H1 (cell line): Measurements from ENCODE around the gene NSUN4. TPM values are rescaled to one million over a fixed set of nuclear protein-coding genes. Genes with fewer than 3 reads are reported as not detected.

Experiments
- CTCF ChIA-PET: fragments of 300-600 bp; sonication (Branson Sonifier 250); formaldehyde crosslinking; loops from one replicate; lab custom pipeline; 2021; ENCODE audit not compliant: partially characterized antibody; lab: Charles Lee
- POLR2A ChIA-PET: fragments of 300-600 bp; sonication (Branson Sonifier 250); formaldehyde crosslinking; loops from one replicate; lab custom pipeline; 2021; ENCODE audit warnings: inconsistent platforms; ENCODE audit not compliant: partially characterized antibody; lab: Charles Lee
- DNase-seq, 2 experiments: peaks; one replicate each; pipeline versions ENCODE4 v3.0.0 to v3.0.0-alpha.2; 2010 to 2022; ENCODE audit warnings: low spot score in 2 of 2, low read depth in 1 of 2, mixed read lengths in 1 of 2
- FAIRE-seq: peaks from 2 replicates; lab custom pipeline; 2011; peaks lifted over from hg19 to GRCh38; lab: Jason Lieb, UNC
- H2AFZ ChIP-seq: 2 replicates; pipeline ENCODE4 v1.8.1; 2012; ENCODE audit warnings: low read length, inconsistent platforms
- H2AK5ac ChIP-seq: 2 replicates; pipeline ENCODE4 v1.6.1; 2013; ENCODE audit warnings: low read depth, low read length
- H2BK120ac ChIP-seq: replicated peaks from 2 replicates; pipeline ENCODE3; 2013; ENCODE audit warnings: low read depth, low read length, inconsistent platforms
- H2BK12ac ChIP-seq: 2 replicates; pipeline ENCODE4 v1.6.1; 2013; ENCODE audit warnings: low read depth, low read length
- H2BK15ac ChIP-seq: 2 replicates; pipeline ENCODE4 v1.6.1; 2013; ENCODE audit warnings: low read length
- H2BK20ac ChIP-seq: 2 replicates; pipeline ENCODE4 v1.6.1; 2013; ENCODE audit warnings: low read length
- H2BK5ac ChIP-seq: 2 replicates; pipeline ENCODE4 v1.6.1; 2013; ENCODE audit warnings: low read depth, low read length
- H3K14ac ChIP-seq: 2 replicates; pipeline ENCODE4 v1.6.1; 2013; ENCODE audit warnings: inconsistent platforms; ENCODE audit not compliant: insufficient read length
- H3K18ac ChIP-seq: 2 replicates; pipeline ENCODE4 v1.6.1; 2013; ENCODE audit warnings: low read length; ENCODE audit errors: extremely low read depth
- H3K23ac ChIP-seq: 2 replicates; pipeline ENCODE4 v1.6.1; 2013; ENCODE audit warnings: inconsistent platforms; ENCODE audit not compliant: insufficient read length
- H3K23me2 ChIP-seq: 2 replicates; pipeline ENCODE4 v1.6.1; 2013; ENCODE audit warnings: low read depth, low read length
- H3K27ac ChIP-seq: 2 replicates; pipeline ENCODE4 v1.6.1; 2011; ENCODE audit warnings: low read depth, low read length, inconsistent platforms
- H3K27me3 ChIP-seq, 4 experiments: replicated peaks in 1 of 4; 1 replicate in 1 of 4; 2 replicates in 3 of 4; pipeline versions ENCODE4 v1.6.1 to v1.8.1; 2011 to 2013; ENCODE audit warnings: low read length in 3 of 4, mild to moderate bottlenecking in 3 of 4, inconsistent platforms in 2 of 4, mixed read lengths in 2 of 4, moderate library complexity in 1 of 4; ENCODE audit not compliant: control insufficient read depth in 3 of 4, insufficient read depth in 3 of 4; ENCODE audit errors: extremely low read depth in 1 of 4
- H3K36me3 ChIP-seq, 4 experiments: 2 replicates each; pipeline versions ENCODE4 v1.6.1 to v1.8.1; 2011 to 2013; ENCODE audit warnings: mild to moderate bottlenecking in 4 of 4, low read length in 3 of 4, moderate library complexity in 2 of 4, control low read depth in 1 of 4, inconsistent platforms in 1 of 4; ENCODE audit not compliant: insufficient read depth in 4 of 4, control insufficient read depth in 2 of 4
- H3K4ac ChIP-seq: replicated peaks from 2 replicates; pipeline ENCODE3; 2013; ENCODE audit warnings: low read length, low read depth, mixed read lengths, inconsistent platforms; ENCODE audit not compliant: insufficient read length
- H3K4me1 ChIP-seq, 4 experiments: replicated peaks in 1 of 4; 1 replicate in 1 of 4; 2 replicates in 3 of 4; pipeline versions ENCODE4 v1.6.1 to v1.8.1; 2011 to 2013; ENCODE audit warnings: low read length in 3 of 4, inconsistent platforms in 2 of 4, mixed read lengths in 1 of 4; ENCODE audit not compliant: insufficient read depth in 4 of 4, control insufficient read depth in 3 of 4
- H3K4me2 ChIP-seq, 2 experiments: 2 replicates each; pipeline versions ENCODE4 v1.6.1 to v1.8.1; 2011 to 2013; ENCODE audit warnings: low read depth in 2 of 2, low read length in 2 of 2, control low read depth in 1 of 2, inconsistent platforms in 1 of 2, mild to moderate bottlenecking in 1 of 2; ENCODE audit not compliant: insufficient read depth in 1 of 2
- H3K4me3 ChIP-seq, 4 experiments: fragments of 200-600, 300-600 bp in 1 of 4; sonication (generic), shearing (Covaris generic), sonication (Bioruptor Twin) in 1 of 4; 2 replicates each; pipeline versions ENCODE4 v1.5.1 to v1.8.1; 2011 to 2016; ENCODE audit warnings: low read length in 4 of 4, low read depth in 3 of 4, control low read depth in 2 of 4, inconsistent platforms in 2 of 4, mild to moderate bottlenecking in 2 of 4, mixed read lengths in 1 of 4, moderate library complexity in 1 of 4; ENCODE audit not compliant: insufficient read depth in 2 of 4; ENCODE audit errors: extremely low read depth in 1 of 4
- H3K56ac ChIP-seq: replicated peaks from 2 replicates; pipeline ENCODE3; 2013; ENCODE audit warnings: low read depth, mild to moderate bottlenecking, mixed read lengths, low read length, inconsistent platforms; ENCODE audit not compliant: insufficient read length
- H3K79me1 ChIP-seq: 2 replicates; pipeline ENCODE4 v1.6.1; 2013; ENCODE audit warnings: low read depth, low read length, control low read depth
- H3K79me2 ChIP-seq, 2 experiments: 2 replicates each; pipeline versions ENCODE4 v1.6.1 to v1.8.1; 2012 to 2013; ENCODE audit warnings: low read length in 2 of 2, mild to moderate bottlenecking in 2 of 2, inconsistent platforms in 1 of 2; ENCODE audit not compliant: insufficient read depth in 2 of 2, control insufficient read depth in 1 of 2
- H3K9ac ChIP-seq, 4 experiments: replicated peaks in 1 of 4; 1 replicate in 1 of 4; 2 replicates in 3 of 4; pipeline versions ENCODE4 v1.6.1 to v1.8.1; 2011 to 2013; ENCODE audit warnings: low read depth in 3 of 4, low read length in 3 of 4, control low read depth in 2 of 4, mild to moderate bottlenecking in 2 of 4, moderate library complexity in 2 of 4, inconsistent platforms in 1 of 4; ENCODE audit errors: extremely low read depth in 1 of 4
- H3K9me3 ChIP-seq, 2 experiments: 2 replicates each; pipeline versions ENCODE4 v1.6.1 to v1.8.1; 2012 to 2013; ENCODE audit warnings: mild to moderate bottlenecking in 2 of 2, moderate library complexity in 2 of 2, control low read depth in 1 of 2, inconsistent platforms in 1 of 2, low read depth in 1 of 2, low read length in 1 of 2, mixed read lengths in 1 of 2; ENCODE audit not compliant: insufficient read depth in 2 of 2
- H4K20me1 ChIP-seq, 2 experiments: replicated peaks in 1 of 2; 2 replicates each; pipeline versions ENCODE3 to v1.8.1; 2011 to 2013; ENCODE audit warnings: inconsistent platforms in 2 of 2, low read length in 2 of 2, mild to moderate bottlenecking in 1 of 2; ENCODE audit not compliant: insufficient read depth in 2 of 2, control insufficient read depth in 1 of 2
- H4K5ac ChIP-seq: 2 replicates; pipeline ENCODE4 v1.6.1; 2013; ENCODE audit warnings: low read length, low read depth, mixed read lengths, inconsistent platforms; ENCODE audit not compliant: insufficient read length
- H4K8ac ChIP-seq: 2 replicates; pipeline ENCODE4 v1.8.0; 2013; ENCODE audit warnings: mild to moderate bottlenecking, moderate library complexity, low read length, inconsistent platforms; ENCODE audit not compliant: insufficient read depth; ENCODE audit errors: extremely low read depth
- H4K91ac ChIP-seq: replicated peaks from 2 replicates; pipeline ENCODE3; 2013; ENCODE audit warnings: low read length, mixed read lengths, inconsistent platforms; ENCODE audit not compliant: insufficient read length
- ATF3 ChIP-seq: IDR thresholded peaks from 2 replicates; pipeline ENCODE4 v1.6.1; 2011; ENCODE audit warnings: low read depth, mild to moderate bottlenecking, low read length; ENCODE audit not compliant: insufficient read depth
- KDM1A ChIP-seq: fragments of 200-600, 300-600 bp; sonication (generic); IDR thresholded peaks from 2 replicates; pipeline ENCODE4 v1.7.1; 2016; ENCODE audit warnings: mild to moderate bottlenecking, low read length, borderline replicate concordance
- MAFK ChIP-seq: IDR thresholded peaks from 2 replicates; pipeline ENCODE4 v1.6.1; 2012; ENCODE audit warnings: low read depth, mild to moderate bottlenecking, improper control_type of control experiment, low read length
- MAX ChIP-seq: IDR thresholded peaks from 2 replicates; pipeline ENCODE4 v1.6.1; 2012; ENCODE audit warnings: inconsistent platforms
- RAD21 ChIP-seq, 2 experiments: IDR thresholded peaks in 1 of 2; conservative IDR thresholded peaks in 1 of 2; 2 replicates each; pipeline ENCODE4 v1.6.1; 2011; ENCODE audit warnings: low read depth in 2 of 2, low read length in 2 of 2, improper control_type of control experiment in 1 of 2, inconsistent platforms in 1 of 2, mild to moderate bottlenecking in 1 of 2, moderate library complexity in 1 of 2
- ZNF274 ChIP-seq: IDR thresholded peaks from 2 replicates; pipeline ENCODE4 v1.7.0; 2012; ENCODE audit warnings: low read length, borderline replicate concordance; ENCODE audit errors: extremely low read depth
- whole genome bisulfite sequencing, 2 experiments: shearing (Covaris generic) in 1 of 2; methylation state at CpG; one replicate each; pipeline versions ENCODE4 v1.1.6 to v1.1.7; 2013 to 2015; ENCODE audit warnings: low lambda C conversion rate in 2 of 2, mixed read lengths in 2 of 2, inconsistent platforms in 1 of 2, low coverage in 1 of 2, missing lambda C conversion rate in 1 of 2; ENCODE audit not compliant: insufficient replicate concordance in 2 of 2, insufficient coverage in 1 of 2, insufficient read length in 1 of 2; ENCODE audit errors: extremely low coverage in 1 of 2, missing lambda C conversion rate in 1 of 2; 5-methylcytosine and 5-hydroxymethylcytosine counted together
- polyA plus RNA-seq, 7 experiments: library from polyadenylated mRNA; depleted of rRNA in 3 of 7; stranded (reverse) in 5 of 7; unstranded in 2 of 7; fragments of >200 nt in 5 of 7; fragments of 200-250 nt in 2 of 7; gene quantifications; 1 replicate in 5 of 7; 2 replicates in 1 of 7; 4 replicates in 1 of 7; pipeline versions ENCODE4 v1.2.1 to v1.2.3, GENCODE V29; 2011 to 2013; ENCODE audit warnings: missing spikeins in 2 of 7, mixed read lengths in 2 of 7
- total RNA-seq: library from RNA; stranded (reverse); fragmentation: NEBNext Ultra II Directional; extraction: Animal tissue kit (Norgen Biotek cat#: 25700); gene quantifications from 2 replicates; pipeline ENCODE4 v1.2.1, GENCODE V29; 2021
- TF ChIP-seq, protein P1 (sequence below), 3 experiments: IDR thresholded peaks; 1 replicate in 2 of 3; 2 replicates in 1 of 3; pipeline versions ENCODE4 v1.5.1 to v1.6.1; 2011; ENCODE audit warnings: low read length in 3 of 3, mild to moderate bottlenecking in 3 of 3, inconsistent platforms in 2 of 3, low read depth in 1 of 3, moderate library complexity in 1 of 3; ENCODE audit not compliant: insufficient read depth in 1 of 3; ENCODE audit errors: control extremely low read depth in 1 of 3

NSUN4 gene
- total and polyA plus RNA-seq, 2 of the 8 experiments (the other 6 are each of a cell fraction or from before 2014, with no cell fraction given): 9.7 to 15.7 TPM

DNA sequence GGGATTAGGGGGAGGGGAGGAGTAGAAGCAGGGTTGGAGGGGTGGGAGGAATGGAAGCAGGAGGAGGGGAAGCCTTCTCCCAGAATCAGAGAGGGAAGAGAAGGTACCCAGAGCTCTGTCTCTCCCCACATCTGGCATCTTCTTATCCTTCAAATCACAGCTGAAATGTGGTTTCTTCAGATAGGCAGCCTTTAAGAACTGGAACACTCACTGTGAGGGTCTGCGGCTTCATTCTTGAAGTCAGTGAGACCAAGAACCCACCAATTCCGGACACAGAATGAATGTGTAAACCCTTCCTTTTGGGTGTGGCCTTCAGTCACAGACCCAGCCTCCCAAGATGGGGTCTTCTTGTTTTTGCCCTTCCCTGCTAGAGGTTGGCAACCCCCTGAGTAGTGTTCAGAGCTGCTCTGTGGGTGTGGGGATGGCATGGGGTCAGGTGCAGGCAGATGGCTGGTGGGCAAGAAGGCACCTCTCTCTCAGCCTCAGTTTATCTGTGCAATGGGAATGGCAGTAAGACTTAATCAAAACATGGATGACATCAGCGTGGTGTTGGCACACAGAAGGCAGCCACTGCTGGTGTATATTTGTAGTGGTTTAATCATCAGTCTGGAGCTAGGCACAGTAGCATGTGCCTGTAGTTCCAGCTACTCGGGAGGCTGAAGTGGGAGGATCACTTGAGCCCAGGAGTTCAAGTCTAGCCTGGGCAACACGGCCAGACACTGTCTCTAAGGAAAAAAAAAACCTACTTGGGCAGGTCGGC, 60.7 kb downstream of the NSUN4 start:
- Histone ChIP-seq H4K5ac (no peak overlapping the region), H3K23me2 (no peaks in the 10 kb centered on the region), H3K27ac (no peak overlapping the region), H2AFZ (no peak overlapping the region), H2AK5ac (no peak overlapping the region), H3K18ac (peak overlapping the region; percentile 55), H4K8ac (no peak overlapping the region), H3K4me1 (peaks cover 9 to 18% (median 13%) of the 10 kb centered on the region in 4 experiments), H3K14ac (no peak overlapping the region), H3K9me3 (no peaks in the 10 kb centered on the region), H3K4ac (no peak overlapping the region), H3K56ac (no peak overlapping the region), H3K4me2 (peak overlapping the region; percentile 44 to 55; a peak in 3 of 4 replicates), H3K27me3 (no peaks in the 10 kb centered on the region), H2BK20ac (0 out of 2 replicates have a peak overlapping the region, but pooled peaks have one; percentile 86), H2BK12ac (peak overlapping the region; percentile 75), H4K20me1 (peaks cover 1 to 4% of the 10 kb centered on the region in 2 experiments), H2BK15ac (peak overlapping the region; percentile 95; the same call in 1 of the 2 replicates), H2BK120ac (no peak overlapping the region), H3K79me1 (no peaks in the 10 kb centered on the region; the same call in 1 of the 2 replicates), H2BK5ac (peak overlapping the region; percentile 40; the same call in 1 of the 2 replicates), H3K36me3 (peaks cover 0 to 3% (median 0%) of the 10 kb centered on the region in 4 experiments; a peak in 1 of 8 replicates), H4K91ac (peak overlapping the region; percentile 52), H3K4me3 (no peak overlapping the region), H3K79me2 (peaks cover 0 to 22% of the 10 kb centered on the region in 2 experiments; a peak in 2 of 4 replicates), H3K9ac (no peak overlapping the region), H3K23ac (no peak overlapping the region)
- 84% methylated on average over 6 of the region's 6 CpGs; no CpG with 5 or more reads in 1 of the 2 experiments for WGBS, 2 experiments
- FAIRE-seq: no peak
- POLR2A ChIA-PET: interaction anchor here (0.9 to 3.4 kb wide), 6 partner anchors 10 to 41 kb away, joined by 3 to 17 read pairs (median 4); no protein-coding TSS in a partner anchor
- no peak for DNase-seq
- CTCF ChIA-PET: interaction anchor here (0.6 to 25.3 kb wide), 9 partner anchors 10 to 877 kb away, joined by 3 to 513 read pairs (median 6); no protein-coding TSS in a partner anchor
- no peak for TF ChIP-seq ATF3
- TF ChIP-seq ZNF274: no peak
- no peak for TF ChIP-seq MAX
- no peak for TF ChIP-seq KDM1A
- TF ChIP-seq, protein P1, sequence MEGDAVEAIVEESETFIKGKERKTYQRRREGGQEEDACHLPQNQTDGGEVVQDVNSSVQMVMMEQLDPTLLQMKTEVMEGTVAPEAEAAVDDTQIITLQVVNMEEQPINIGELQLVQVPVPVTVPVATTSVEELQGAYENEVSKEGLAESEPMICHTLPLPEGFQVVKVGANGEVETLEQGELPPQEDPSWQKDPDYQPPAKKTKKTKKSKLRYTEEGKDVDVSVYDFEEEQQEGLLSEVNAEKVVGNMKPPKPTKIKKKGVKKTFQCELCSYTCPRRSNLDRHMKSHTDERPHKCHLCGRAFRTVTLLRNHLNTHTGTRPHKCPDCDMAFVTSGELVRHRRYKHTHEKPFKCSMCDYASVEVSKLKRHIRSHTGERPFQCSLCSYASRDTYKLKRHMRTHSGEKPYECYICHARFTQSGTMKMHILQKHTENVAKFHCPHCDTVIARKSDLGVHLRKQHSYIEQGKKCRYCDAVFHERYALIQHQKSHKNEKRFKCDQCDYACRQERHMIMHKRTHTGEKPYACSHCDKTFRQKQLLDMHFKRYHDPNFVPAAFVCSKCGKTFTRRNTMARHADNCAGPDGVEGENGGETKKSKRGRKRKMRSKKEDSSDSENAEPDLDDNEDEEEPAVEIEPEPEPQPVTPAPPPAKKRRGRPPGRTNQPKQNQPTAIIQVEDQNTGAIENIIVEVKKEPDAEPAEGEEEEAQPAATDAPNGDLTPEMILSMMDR (IDR thresholded peaks at IDR 0.05; ENCODE audit: control extremely low read depth in 1 of 3, insufficient read depth in 1 of 3, low read depth in 1 of 3, low read length in 3 of 3): no peak
- TF ChIP-seq RAD21 (IDR thresholded peaks at IDR 0.05 in 1 of 2, conservative IDR thresholded peaks at IDR 0.05 in 1 of 2; ENCODE audit: low read depth in 2 of 2, low read length in 2 of 2): no peak
- TF ChIP-seq MAFK: no peak
